Upper lobe of left lung (tissue), 4 donors: ENCODE measurements around the gene FAF1.

Experiments used
- CTCF ChIP-seq, 6 experiments: fragments of 450-650 bp in 4 of 6; fragments of 200-600 bp in 2 of 6; sonication (generic) in 2 of 6; IDR thresholded peaks; one replicate each; pipeline ENCODE4 v1.5.1; 2016 to 2019; ENCODE audit warnings: antibody characterized with exemption in 6 of 6
- EP300 ChIP-seq, 4 donors: sonication (generic); formaldehyde crosslinking; IDR thresholded peaks; one replicate each; pipeline ENCODE4 v1.5.1; 2017; ENCODE audit warnings: antibody characterized with exemption in 4 of 4, control low read depth in 2 of 4
- POLR2AphosphoS5 ChIP-seq, 2 donors: sonication (generic); formaldehyde crosslinking; IDR thresholded peaks; one replicate each; pipeline ENCODE4 v1.5.1; 2017; ENCODE audit warnings: antibody characterized with exemption in 2 of 2

- TF ChIP-seq CTCF (IDR thresholded peaks at IDR 0.05) (no peak), POLR2AphosphoS5 (IDR thresholded peaks at IDR 0.05) (no peak), EP300 (IDR thresholded peaks at IDR 0.05) (no peak)
Measured at GRCh38 chr1:50879137-50879536, 80.9 kb downstream of the FAF1 start.
